ENCODE results near the gene RHOB. TPM values are rescaled to one million over a fixed set of nuclear protein-coding genes. Genes with fewer than 3 reads are reported as not detected.
"Not testable (repeated sequence)": the region's sequence is repeated elsewhere in the genome, so short reads cannot be mapped to it uniquely, and the experiment has no call there.

RHOB gene
- polyA plus RNA-seq, 1 donor from 2014 or later: 205 TPM

- H3K4me3 ChIP-seq (ENCODE audit: low read length): no peak overlapping the region
- H3K9ac ChIP-seq (ENCODE audit: low read length): no peak overlapping the region
- H3K9me2 ChIP-seq (ENCODE audit: insufficient read depth, low read length): no peaks in the 10 kb centered on the region
- no peak overlapping the region for H3K27ac ChIP-seq (ENCODE audit: low read length)
- H3K79me2 ChIP-seq (replicated peaks; ENCODE audit: insufficient read depth, low read length): no peaks in the 10 kb centered on the region
- H3K27me3 ChIP-seq (ENCODE audit: insufficient read depth, low read depth, low read length): no peaks in the 10 kb centered on the region
- no peaks in the 10 kb centered on the region for H3K36me3 ChIP-seq (ENCODE audit: insufficient read depth, low read length)
- H3K4me2 ChIP-seq (ENCODE audit: low read length): no peak overlapping the region
- H3K9me3 ChIP-seq (ENCODE audit: low read length): no peaks in the 10 kb centered on the region
- no peaks in the 10 kb centered on the region for H3F3A ChIP-seq (ENCODE audit: insufficient read depth, low read length, poor library complexity, severe bottlenecking)
- no peak for TF ChIP-seq EP300 (conservative IDR thresholded peaks at IDR 0.05; ENCODE audit: poor library complexity, severe bottlenecking)
- no peak for TF ChIP-seq REST (IDR thresholded peaks at IDR 0.05; ENCODE audit: borderline replicate concordance)
- TF ChIP-seq POLR2AphosphoS5 (IDR thresholded peaks at IDR 0.05): no peak
- TF ChIP-seq MXI1 (conservative IDR thresholded peaks at IDR 0.05; ENCODE audit: poor library complexity, severe bottlenecking): no peak
- TF ChIP-seq RAD21 (conservative IDR thresholded peaks at IDR 0.05): no peak
- no peak for TF ChIP-seq CTCF (IDR thresholded peaks at IDR 0.05; ENCODE audit: poor library complexity, severe bottlenecking)
- no peak for TF ChIP-seq SMC3 (conservative IDR thresholded peaks at IDR 0.05; ENCODE audit: poor library complexity)
- TF ChIP-seq TAF1 (IDR thresholded peaks at IDR 0.05; ENCODE audit: low read depth): no peak
- TF ChIP-seq EZH2 (IDR thresholded peaks at IDR 0.05; ENCODE audit: borderline replicate concordance, insufficient read depth, low read length, poor library complexity, severe bottlenecking): no peak
- H4K20me1 ChIP-seq (ENCODE audit: insufficient read depth): no peaks in the 10 kb centered on the region
- no peak overlapping the region for H2AFZ ChIP-seq (ENCODE audit: low read depth, low read length)
These were observed 12.8 kb upstream of the RHOB start for GRCh38 chr2:20433946-20434553.

GRCh38 chr2:20434588-20435294 lies 12.1 kb upstream of the RHOB start:
- Histone ChIP-seq H3K4me2 (ENCODE audit: low read length) (no peak overlapping the region), H3K9ac (ENCODE audit: low read length) (no peak overlapping the region), H3K27ac (ENCODE audit: low read length) (no peak overlapping the region), H3K79me2 (replicated peaks; ENCODE audit: insufficient read depth, low read length) (no peaks in the 10 kb centered on the region), H4K20me1 (ENCODE audit: insufficient read depth) (no peaks in the 10 kb centered on the region), H3K9me3 (ENCODE audit: low read length) (no peaks in the 10 kb centered on the region), H3K9me2 (ENCODE audit: insufficient read depth, low read length) (no peaks in the 10 kb centered on the region), H3F3A (ENCODE audit: insufficient read depth, low read length, poor library complexity, severe bottlenecking) (no peaks in the 10 kb centered on the region), H3K4me3 (ENCODE audit: low read length) (no peak overlapping the region), H2AFZ (ENCODE audit: low read depth, low read length) (no peak overlapping the region), H3K27me3 (ENCODE audit: insufficient read depth, low read depth, low read length) (no peaks in the 10 kb centered on the region), H3K36me3 (ENCODE audit: insufficient read depth, low read length) (no peaks in the 10 kb centered on the region)
- TF ChIP-seq CTCF (IDR thresholded peaks at IDR 0.05; ENCODE audit: poor library complexity, severe bottlenecking): no peak
- TF ChIP-seq POLR2AphosphoS5 (IDR thresholded peaks at IDR 0.05): no peak
- no peak for TF ChIP-seq REST (IDR thresholded peaks at IDR 0.05; ENCODE audit: borderline replicate concordance)
- TF ChIP-seq EP300 (conservative IDR thresholded peaks at IDR 0.05; ENCODE audit: poor library complexity, severe bottlenecking): no peak
- no peak for TF ChIP-seq RAD21 (conservative IDR thresholded peaks at IDR 0.05)
- no peak for TF ChIP-seq MXI1 (conservative IDR thresholded peaks at IDR 0.05; ENCODE audit: poor library complexity, severe bottlenecking)
- TF ChIP-seq TAF1 (IDR thresholded peaks at IDR 0.05; ENCODE audit: low read depth): no peak
- TF ChIP-seq EZH2 (IDR thresholded peaks at IDR 0.05; ENCODE audit: borderline replicate concordance, insufficient read depth, low read length, poor library complexity, severe bottlenecking): no peak
- TF ChIP-seq SMC3 (conservative IDR thresholded peaks at IDR 0.05; ENCODE audit: poor library complexity): no peak

GRCh38 chr2:20435456-20435855 lies 11.4 kb upstream of the RHOB start:
- not testable (repeated sequence) for H3K27ac ChIP-seq (ENCODE audit: low read length); H3K9ac ChIP-seq (ENCODE audit: low read length); H3K36me3 ChIP-seq (ENCODE audit: insufficient read depth, low read length)

More at GRCh38 chr2:20435456-20435855, 11.4 kb upstream of the RHOB start:
- not testable (repeated sequence) for H3K4me2 ChIP-seq (ENCODE audit: low read length); H3K9me3 ChIP-seq (ENCODE audit: low read length); H3K27me3 ChIP-seq (ENCODE audit: insufficient read depth, low read depth, low read length); H3F3A ChIP-seq (ENCODE audit: insufficient read depth, low read length, poor library complexity, severe bottlenecking); H2AFZ ChIP-seq (ENCODE audit: low read depth, low read length); H3K4me3 ChIP-seq (ENCODE audit: low read length); H3K9me2 ChIP-seq (ENCODE audit: insufficient read depth, low read length); H4K20me1 ChIP-seq (ENCODE audit: insufficient read depth); H3K79me2 ChIP-seq (replicated peaks; ENCODE audit: insufficient read depth, low read length)
